NAMALWA (cell line): ENCODE results near the gene LCN6.
A peak's percentile ranks its signal among the peaks of the same experiment; 100 is the strongest.

Experiments used
- DNase-seq: peaks from one replicate; pipeline ENCODE4 v3.0.0-alpha.2; 2015; ENCODE audit warnings: low spot score

Gene LCN6

DNA sequence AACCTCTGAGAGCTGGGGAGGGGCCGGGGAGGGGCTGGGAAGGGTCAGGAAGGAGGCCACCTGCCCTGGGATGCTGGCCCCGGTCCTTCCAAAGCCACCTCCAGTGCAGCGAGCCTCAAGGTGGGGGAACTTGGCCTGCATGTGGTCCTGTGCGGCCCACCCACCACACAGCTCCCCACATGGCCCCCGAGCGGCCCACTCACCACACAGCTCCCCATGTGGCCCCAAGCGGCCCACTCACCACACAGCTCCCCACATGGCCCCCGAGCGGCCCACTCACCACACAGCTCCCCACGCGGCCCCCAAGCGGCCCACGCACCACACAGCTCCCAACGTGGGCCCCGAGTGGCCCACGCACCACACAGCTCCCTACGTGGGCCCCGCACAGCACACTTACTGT is 3.6 kb downstream of the LCN6 start:
- no peak for DNase-seq

DNA sequence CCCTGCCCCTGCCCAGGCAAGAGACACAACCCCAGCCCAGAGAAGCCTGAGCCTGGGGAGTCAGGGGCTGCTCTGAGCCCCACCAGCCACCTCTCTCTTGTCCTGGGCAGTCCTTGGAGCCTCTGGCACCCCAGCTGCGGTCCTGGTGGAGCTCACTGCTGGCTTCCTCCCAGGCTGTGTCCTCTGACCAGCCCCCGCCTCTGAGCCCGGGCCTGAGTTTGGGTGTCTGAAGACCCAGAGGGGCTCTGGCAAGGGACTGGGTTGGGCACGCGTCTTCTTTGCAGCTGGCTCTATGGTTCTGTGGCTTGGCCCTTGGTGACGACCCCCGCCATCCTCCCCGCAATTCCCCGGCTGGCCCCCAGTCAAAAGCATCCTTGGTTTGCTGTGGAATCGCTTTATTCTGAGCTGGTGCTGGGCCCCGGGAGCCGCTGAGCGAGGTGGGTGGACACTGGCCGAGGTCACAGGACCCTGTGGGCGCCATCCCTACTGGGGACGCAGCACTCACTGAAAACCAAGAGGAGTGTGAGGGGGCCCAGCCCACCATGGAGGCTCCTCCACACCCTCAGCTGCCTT is 4.6 kb downstream of the LCN6 start:
- no peak for DNase-seq

DNA sequence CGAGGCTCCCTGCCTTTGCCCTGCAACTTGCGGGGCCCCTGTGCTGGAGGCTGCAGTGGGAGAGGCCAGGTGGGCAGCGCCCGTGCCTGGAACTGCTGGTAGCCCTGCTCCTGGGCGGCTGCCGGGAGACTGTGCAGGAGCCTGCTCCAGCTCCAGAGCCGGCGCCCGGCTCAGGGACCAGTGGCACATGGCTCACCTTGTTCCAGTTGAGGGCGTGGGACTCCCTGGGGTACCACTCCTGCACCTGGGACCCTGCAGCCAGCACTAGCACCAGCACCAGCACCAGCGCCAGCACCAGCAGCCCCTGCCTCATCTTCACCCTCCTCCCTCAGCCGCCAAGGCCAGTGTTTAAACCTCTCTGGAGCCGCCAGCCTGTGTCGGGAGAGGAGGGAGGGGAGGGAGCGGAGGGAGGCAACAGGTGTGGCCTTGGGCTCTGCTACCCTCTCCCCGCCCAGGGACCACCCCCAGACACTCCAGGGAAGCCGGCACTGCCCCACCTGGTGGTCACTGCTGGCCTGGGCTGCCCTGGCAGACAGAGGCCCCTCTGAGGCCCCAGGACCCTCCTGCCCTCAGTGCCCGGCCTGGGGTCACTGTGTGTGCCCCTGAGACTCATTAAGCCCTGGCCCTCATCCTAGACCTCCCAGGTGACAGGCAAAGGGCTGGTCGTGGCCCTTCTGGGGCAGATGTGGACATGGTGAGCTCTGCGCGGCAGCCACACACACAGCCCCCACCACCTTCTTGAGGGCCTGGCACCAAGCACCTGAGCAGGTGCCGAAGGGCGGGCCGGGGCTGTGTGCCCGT is 5.5 kb downstream of the LCN6 start, which contains the start of gene LCN10:
Gene LCN10 (minus strand): TSS at position 350 of the 801 bp plus-strand sequence. CDS start 37 bp downstream, at position 313.
- DNase-seq = no peak

DNA sequence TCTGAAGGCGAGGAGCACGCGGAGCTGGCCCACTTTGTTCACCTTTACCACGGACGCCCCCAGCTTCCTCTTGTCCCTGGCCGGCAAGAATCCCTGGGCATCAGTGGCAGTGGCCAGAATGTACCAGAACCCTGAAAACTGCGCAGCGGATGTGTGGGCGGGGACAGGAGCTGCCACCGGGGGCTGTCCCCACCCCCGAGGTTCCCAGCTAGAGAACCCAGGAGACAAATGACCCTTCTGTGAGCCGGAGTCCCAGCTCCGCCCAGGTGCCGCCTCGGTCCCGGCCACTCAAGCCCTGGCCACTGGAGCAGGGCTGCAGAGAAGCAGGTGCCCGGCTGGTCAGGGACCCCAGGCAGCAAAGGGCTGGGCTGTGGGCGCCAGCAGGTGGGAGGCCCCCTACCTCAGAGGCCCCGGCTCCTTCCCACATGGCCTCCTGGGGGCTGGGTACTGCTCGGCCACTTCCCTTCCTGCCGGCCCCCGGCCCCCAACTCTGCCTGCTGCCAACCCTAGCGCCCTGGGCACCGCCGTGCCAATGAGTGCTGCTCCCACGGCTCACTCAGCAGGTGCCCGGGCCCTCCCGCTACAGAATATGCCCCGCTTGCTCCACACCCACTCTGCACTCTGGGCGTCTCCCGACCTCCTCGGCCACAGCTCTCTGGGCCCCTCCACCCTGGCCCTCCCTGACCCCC is 6.3 kb downstream of the LCN6 start:
- DNase-seq = no peak

DNA sequence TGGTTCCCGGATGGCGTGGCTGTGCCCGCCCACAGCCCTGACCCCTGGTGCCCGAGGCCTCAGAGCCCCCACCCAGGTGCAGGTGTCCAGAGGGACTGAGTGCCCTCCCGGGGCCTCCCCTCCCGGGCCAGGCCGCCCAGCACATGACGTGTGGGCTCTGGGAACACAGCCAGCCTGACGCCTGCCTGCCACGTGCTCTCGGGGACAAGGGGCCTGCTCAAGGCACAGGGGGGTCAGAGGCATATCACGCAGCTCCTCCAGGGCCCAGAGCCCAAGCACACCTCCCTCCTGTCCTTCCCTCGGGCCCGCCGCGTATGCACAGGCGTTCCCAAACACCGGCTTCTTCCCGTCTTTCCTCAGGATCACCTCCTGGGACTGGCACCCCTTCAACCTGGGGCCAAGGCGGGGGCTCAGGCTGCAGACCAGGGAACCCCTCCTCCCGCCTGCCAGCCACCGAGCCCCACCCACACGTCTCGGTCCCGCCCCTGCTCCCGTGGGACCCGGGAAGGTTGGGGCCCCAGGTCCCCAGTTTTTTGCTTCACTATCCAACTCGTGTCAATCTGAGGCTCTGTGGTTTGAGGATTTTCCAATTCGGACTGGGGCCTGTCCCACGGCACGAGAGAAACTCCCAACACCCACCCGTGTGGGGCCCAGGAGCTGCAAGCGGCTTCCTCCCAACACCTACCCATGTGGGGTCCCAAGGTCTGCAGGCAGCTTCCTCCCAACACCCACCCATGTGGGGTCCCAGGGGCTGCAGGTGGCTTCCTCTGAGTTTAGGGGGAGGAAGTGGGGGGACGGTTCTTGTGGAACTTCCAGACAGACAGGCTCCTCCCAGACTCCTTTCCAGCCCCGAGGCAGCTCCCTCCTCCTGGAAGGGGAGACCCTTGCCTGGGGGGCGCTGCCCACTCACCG is 7.1 kb downstream of the LCN6 start:
- DNase-seq = no peak

DNA sequence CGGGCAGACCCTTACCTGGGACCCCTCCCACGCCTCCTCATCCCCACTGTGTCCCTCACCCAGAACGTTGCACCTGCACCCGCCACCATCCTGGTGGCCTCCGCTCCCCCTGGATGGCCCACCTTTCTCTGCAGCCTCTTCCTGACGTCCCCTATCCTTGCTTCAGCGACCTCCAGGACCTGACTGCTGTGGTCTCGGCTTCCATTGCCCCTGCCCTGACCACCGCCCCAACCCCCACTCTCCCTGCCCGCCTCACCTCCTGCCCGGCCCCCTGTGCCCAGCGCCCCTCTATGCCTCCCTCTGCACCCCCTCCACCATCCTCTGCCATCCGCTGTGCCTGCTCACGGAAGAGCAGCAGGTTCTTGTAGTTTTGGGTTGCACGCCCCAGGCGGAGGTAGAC is 7.8 kb downstream of the LCN6 start:
- DNase-seq = no peak

DNA sequence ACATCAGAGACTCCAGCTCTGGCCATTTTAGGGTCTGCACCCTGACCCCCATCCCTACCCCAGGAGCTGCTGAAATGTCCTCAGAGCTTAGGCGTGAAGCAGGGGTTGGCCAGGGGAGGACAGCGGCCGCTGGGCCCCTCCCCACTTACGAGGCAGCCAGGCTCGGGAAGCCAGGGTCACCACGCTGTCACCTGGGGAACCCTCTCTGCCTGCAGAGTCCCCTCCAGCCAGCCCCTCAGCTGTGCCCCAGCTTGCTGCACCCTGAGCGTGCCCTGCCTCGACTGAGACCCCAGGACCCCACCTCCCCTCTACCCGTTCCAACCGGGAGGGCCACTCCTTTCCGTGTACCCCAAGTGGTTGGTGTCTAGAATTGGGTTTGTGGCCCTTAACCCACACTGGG is 8.3 kb downstream of the LCN6 start:
- no peak for DNase-seq

DNA sequence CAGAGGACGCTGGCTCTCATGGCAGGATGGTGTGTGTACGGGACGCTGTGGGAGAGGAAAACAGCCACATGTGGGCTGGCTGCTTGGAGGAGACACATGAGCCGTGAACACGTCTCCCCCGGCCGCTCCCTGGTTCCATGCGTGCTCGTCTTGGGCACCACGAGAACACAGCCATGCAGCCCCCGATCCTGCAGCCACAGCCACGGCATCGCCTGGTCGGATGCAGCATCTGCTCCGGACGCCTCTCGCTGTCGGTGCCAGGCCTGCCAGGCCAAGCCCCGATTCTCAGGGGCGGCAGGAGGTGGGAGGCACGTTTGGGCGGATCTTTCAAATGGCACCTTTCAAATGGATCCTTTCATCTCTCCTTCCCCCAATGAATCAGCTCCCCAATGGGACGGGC is 8.8 kb downstream of the LCN6 start:
- no peak for DNase-seq

DNA sequence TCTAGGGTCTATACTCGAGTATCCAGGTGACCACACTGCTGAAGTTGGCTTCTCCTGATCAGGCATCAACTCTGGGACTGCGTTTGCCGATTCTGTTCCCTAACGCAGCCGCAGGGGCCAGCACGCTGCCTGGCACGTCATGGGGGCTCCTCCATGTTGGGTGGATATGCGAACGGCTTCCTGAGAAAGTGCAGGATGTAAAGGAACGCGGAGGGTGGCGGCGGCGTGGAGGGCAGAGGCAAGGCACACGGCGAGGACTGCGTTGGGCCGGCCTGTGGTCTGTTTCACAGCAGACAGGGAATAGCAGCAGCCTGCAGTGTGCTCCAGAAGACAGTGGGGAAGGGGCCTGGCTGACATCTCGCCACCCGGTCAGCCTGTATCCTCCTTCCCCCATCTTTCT is 9.4 kb downstream of the LCN6 start:
- DNase-seq = no peak

DNA sequence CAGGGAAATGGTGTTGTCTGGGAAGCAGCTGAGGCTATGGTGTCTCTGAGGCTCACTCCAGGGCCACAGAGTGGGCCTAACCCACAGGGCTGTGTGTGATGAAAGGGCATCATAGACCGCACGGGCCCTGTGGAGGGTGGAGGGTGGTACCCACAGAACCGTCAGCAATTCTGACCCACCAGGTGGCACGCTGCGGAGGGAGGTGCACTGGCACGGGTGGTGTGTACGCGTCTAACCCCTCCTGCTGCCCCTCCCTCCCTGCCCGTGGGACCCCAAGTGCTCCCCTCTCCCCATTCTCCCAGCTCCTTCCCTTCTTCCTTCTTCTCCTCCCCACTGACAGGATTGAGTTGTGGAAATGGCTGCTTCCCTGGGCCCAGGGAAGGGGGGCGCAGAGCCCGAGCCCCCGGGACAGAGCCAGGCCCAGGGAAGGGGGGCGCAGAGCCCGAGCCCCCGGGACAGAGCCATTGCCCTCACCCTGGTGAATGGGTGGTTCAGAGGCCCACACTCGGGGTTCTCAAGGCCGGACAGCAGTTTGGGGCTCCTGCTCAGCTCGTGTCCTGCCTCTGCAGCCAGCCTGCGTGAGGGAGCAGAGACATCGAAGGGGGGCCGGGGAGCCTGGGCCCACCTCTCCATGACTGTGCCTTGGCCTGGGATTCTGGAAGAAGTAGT is 12.4 kb downstream of the LCN6 start:
- no peak for DNase-seq

DNA sequence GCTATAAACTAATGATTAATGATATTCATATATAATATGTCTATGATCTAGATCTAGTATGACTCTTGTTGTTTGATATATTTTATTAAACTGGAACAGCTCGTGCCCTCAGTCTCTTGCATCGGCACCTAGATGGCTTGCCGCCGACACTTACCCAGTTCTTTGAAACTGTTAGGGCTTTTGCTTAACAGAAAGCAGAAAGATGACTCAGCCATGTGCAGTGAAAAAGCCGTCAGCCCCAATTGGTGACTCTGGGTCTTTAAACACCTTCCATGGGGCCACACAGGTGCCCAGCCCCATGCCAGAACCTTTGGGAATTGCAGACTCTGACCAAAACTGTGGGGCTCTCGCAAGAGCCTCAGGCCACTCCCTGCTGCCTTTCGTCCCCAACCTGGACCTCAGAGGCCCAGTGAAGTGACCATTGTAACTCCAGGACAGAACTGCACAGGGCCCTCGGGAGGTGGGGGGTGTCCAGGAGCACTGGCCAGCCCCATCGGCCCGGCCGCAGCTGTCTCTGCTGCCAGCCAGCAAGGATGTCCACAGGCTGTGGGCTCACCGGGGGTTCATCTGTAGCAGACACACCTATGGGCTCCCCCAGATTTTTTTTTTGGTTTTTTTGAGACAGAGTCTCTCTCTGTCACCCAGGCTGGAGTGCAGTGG is 13.4 kb downstream of the LCN6 start:
- DNase-seq = no peak

DNA sequence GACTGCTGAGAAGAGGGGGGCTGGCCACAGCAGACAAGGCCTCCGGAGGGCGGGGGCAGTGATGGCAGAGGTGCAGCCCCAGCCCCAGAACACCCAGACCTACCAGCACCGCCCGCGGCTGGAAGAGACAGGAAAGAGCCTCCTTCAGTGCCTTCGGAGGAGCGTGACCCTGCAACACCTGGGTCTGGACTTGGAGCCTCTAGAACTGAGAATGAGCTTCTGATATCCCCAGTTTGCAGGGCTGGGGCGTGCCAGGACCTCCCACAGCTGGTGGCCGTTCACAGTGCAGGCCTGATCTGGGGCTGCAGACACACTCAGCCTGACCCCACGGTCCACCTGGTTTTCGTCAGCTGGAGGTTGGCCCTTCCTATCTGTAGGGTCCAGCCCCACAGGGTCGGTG is 14.7 kb downstream of the LCN6 start:
- no peak for DNase-seq

DNA sequence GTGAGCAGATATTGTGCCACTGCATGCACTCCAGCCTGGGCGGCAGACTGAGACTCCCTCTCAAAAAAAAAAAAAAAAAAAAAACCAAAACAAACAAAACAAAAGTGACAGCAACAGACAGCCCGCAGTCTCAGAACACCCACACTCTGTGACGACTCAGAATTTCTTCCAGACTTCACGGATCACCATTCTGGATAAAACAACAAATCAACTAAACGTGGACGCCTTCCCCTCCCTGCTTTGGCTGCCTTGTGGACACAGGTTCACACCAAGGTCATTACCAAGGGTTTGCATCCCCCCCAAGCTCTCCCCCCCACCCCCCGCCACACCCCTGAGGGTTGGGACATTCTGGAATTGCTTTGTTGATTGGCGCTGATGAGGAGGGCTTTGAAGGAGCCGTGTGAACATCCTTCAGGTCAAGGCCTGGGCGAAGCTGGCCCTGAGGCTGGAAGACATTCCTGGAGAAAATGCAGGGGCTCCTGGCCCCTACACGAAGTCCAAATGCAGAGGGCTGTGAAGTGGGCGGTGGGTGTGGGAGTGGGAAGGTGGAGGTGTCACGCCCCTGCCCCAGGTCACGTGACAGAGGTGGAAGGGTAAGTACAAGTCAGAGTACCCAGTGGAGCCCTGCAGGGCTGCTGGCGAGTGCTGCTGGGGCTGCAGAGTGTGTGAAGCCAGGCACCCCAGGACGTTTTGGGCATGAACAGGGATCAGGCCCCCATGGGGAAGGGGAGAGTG is 15.7 kb downstream of the LCN6 start:
- no peak for DNase-seq

DNA sequence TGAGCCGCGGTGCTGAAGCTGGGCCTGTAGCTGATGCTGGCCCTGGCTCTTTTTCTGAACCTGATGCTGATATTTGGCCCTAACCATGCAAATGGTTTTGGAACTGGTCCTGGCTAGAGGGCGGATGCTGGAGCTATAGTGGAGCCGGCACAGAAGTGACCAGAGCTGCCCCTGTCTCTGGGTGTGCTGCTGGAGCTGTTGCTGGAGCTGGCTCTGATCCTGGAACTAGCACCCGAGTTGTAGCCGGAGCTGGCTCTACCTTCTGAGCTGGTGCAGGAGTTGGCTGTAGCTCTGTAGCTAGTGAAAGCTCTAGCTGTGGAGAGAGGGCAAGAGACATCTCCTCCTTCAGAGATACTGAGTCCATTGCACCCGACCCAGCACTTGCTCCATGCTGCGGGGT is 18.4 kb downstream of the LCN6 start:
- DNase-seq = no peak

DNA sequence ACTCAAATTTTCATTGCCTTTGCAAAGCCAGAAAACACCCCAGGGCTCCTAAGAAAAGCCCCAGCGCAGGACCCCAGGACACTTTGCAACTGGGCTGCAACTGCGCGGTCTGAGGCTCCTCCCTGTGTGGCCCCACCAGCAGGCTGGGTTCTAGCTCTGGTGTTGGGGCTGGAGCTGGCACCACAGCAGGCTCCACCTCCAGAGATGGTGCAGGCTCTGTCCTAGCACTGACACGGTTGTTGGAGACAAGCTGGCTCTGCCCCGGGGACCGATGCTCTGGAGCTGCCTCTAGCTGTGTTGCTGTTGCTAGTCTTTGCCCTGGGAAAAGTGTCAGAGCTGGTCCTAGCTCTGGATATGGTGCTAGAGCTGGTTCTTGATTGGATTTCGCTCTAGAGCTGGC is 19.2 kb downstream of the LCN6 start:
- DNase-seq = no peak

DNA sequence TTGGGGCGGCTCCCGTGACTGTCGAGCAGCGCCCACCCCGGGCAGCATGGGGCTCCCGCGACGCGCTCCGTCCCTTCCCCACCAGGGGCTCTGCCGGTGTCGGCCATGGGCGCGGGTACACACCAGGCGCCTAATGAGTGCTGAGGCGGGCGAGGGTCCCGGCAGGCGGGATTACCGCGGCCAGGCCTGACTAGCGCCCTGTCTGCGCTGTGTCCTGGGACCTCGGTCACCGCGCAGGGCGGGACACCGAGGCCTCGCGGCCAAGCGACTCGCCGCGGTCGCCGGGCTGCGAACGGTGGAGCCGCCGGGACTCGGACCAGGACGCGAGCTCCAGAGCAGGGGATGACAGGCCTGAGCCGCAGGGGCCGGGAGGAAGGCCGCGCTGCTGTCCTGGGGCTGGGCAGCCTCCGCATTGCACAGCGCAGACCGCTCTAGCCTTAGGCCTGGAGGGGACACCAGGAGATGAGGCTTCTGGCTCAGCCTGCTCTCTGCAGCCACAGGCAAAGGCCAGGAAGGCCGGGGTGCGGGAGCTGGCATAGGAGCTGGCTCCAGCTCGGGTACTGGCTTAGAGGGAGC is 19.7 kb downstream of the LCN6 start:
- no peak for DNase-seq

DNA sequence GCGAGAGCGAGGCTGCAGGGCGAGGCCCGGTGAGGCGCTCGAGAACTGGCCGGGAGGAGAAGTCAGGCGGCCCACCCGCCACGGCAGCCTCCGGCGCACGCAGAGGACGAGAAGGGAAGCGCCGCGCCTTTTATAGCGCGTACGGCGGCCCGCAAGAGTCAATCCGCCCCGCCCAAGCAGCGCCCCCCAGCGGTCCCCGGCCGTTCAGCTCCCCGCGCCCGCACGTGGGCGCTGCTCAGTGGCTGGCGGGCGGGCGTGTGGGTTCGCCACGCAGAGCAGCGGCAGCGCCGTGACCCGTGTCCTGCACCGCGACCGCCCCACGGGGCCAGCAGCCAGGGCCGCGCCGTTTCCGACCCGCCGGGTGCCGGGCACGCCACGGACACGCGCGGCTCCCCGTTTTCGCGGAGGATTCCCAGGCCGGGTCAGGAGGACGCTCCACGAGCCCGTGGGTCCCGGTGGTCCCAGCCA is 20.2 kb downstream of the LCN6 start:
- DNase-seq = peak; percentile 90

DNA sequence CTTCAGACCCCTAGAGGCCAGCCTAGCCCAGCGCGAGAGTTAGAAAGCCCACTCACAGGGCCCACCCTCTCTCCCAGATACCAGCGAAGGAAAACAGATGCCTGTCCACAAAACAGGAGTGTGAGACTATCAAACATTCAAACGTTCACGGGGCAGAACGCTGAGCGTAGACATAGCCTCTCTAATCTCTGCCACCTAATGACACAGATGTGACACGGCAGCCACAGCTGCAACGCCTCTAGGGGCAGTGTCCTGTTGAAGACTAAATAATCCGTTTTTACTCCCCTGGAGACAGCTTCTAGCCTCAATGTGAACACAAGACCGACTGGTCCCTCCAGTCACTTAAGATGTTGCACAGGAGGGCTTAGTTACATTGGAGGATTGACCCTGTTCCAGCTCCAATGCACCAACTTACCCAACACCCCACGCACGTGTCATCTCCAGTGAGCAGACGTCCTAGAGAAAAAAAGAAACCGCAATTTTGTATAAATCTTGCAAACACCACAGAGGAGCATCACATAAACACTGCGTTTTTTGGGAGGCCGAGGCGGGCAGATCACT is 21.6 kb downstream of the LCN6 start:
- DNase-seq = peak; percentile 87

DNA sequence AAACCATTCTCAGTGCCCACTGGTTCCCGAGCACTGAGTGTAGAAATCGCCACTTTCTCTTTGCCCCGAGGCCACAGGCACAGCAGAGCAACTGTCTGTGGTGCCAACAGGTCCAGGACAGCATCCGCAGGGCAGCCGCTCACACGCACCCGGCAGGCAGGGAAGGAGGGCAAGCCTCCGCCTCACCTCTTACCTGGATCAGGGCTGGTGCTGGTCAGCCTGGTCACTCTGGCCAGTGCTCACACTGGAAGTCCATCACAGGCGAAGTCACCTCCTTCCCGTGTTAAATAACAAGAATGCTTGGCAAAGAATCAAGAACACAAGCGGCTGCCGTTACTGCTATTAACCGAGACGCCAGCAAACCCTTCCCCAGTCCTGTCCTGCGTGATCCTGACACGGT is 22.2 kb downstream of the LCN6 start:
- no peak for DNase-seq

DNA sequence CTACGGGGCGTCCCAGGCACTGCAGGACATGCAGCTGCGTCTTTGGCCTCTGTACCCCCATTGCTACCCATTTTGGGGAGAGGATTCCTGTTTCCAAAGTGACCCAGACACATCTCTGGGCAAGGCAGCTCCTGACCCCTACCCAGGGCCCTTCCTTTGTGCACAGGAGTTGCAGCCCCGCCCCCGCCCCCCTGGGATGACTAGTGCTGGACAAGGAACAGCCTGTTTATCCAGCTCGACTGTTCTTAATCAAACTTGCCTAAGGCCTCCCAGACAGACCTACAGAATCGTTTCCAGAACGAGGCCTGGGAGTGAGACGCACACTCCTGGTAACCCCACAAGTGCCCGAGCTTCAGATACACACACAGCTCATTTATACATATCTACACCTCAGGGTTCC is 22.7 kb downstream of the LCN6 start:
- DNase-seq = no peak
